ENCODE data around the gene MELTF. TPM values are rescaled to one million over a fixed set of nuclear protein-coding genes. Genes with fewer than 3 reads are reported as not detected.
A peak's percentile ranks its signal among the peaks of the same experiment; 100 is the strongest.

The MELTF gene
- total RNA-seq, 1 experiment from 2014 or later, result 0.07 TPM

DNA sequence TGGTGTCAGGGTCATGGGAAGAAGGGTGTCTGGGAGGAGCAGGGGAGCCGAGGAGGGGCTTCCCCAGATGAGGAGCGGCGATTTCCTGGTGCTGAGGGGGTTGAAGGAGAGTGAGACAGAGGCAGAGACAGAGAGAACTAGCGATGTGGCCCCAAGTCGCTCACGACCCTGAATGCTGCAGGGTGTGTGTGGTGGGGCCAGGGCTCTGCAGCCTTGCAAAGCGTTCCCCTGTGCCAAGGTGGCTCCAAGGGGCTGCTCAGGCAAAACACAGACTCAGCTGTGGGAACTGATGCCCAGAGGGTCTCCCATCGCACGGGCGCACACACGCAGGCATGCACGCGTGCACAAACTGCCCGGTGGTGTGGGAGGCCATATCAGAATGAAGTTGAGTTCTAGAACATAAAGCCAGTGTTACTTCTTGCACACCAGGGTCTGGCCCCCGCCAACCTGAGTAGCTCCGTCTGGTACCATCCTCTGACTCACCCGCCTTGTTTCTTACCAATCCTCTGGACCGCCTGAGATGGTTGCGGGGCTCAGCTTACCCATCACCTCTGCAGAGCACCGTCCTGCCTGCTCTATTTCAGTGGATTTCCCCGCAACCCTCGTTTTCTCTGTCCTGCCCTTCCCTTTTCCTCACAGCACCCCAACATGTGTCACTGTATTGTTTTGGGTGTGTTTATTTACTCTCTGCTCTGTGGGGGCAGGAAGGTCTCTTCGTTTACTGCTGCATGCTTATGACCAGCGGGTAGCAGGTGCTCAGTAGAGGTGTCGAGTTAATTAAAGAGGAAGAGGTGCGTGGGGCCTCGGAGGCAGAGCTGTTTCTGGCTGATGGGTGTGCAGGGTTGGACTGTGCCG is 4.5 kb downstream of the MELTF start:
- peak overlapping the region; percentile 90 for H3K4me2 ChIP-seq (ENCODE audit: low read depth, low read length, poor library complexity, severe bottlenecking)
- no peak overlapping the region for H3K4me3 ChIP-seq (ENCODE audit: low read length)
- no peak overlapping the region for H3K9ac ChIP-seq (ENCODE audit: low read length)
- no peak overlapping the region for H2AFZ ChIP-seq (ENCODE audit: low read length)
- no peaks in the 10 kb centered on the region for H3K9me2 ChIP-seq (replicated peaks; ENCODE audit: insufficient read depth, low read length)
- H3K4me1 ChIP-seq (ENCODE audit: low read length), result peaks cover 50% of the 10 kb centered on the region
- peaks cover 44% of the 10 kb centered on the region; the same call in 1 of the 2 replicates for H4K20me1 ChIP-seq (ENCODE audit: insufficient read depth, low read depth, low read length)
- H3K27ac ChIP-seq (ENCODE audit: low read length), result no peak overlapping the region
- H3K79me2 ChIP-seq (ENCODE audit: low read length), result no peaks in the 10 kb centered on the region
- no peaks in the 10 kb centered on the region for H3K36me3 ChIP-seq (ENCODE audit: insufficient read depth, low read length)
- no peaks in the 10 kb centered on the region for H3K9me3 ChIP-seq (ENCODE audit: low read length)
- H3K27me3 ChIP-seq (ENCODE audit: low read length), result no peaks in the 10 kb centered on the region
- DNase-seq, result no peak

DNA sequence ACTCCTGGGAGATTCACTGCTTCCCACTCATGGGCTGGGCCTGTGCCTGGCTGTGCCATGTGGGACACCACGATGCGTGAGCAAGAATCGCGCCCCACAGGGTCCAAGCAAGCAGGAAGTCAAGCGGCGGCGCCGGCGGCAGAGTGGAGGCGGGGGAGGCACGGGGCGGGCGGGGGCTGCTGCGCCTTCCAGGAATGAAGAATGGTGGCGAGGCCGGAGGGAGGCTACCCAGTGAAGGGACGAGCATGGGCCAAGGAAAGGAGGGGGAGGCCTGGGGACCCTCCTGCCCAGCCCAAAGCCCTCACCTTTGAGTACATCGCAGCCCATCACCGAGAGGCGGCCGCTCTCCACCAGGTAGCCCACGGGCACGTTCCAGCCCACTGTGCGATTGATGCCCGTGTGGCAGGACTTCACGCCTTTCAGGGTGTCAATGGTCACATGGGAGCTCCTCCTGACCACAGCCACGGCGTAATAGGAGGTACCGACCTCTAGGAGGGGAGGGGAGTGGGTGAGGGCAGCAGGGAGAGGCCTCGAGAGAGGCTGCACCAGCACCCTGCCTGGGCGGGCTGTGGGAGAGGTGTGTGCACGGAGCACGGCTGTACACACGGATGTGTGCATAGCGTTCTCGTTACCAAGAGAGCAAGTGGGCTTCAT is 5.5 kb downstream of the MELTF start:
- Histone ChIP-seq H3K4me2 (ENCODE audit: low read depth, low read length, poor library complexity, severe bottlenecking) (peak overlapping the region; percentile 90), H3K4me1 (ENCODE audit: low read length) (peaks cover 42% of the 10 kb centered on the region), H3K4me3 (ENCODE audit: low read length) (peak overlapping the region; percentile 67), H3K36me3 (ENCODE audit: insufficient read depth, low read length) (no peaks in the 10 kb centered on the region), H3K27ac (ENCODE audit: low read length) (no peak overlapping the region), H3K27me3 (ENCODE audit: low read length) (no peaks in the 10 kb centered on the region), H3K9me2 (replicated peaks; ENCODE audit: insufficient read depth, low read length) (no peaks in the 10 kb centered on the region), H3K9ac (ENCODE audit: low read length) (peak overlapping the region; percentile 54), H3K79me2 (ENCODE audit: low read length) (no peaks in the 10 kb centered on the region), H4K20me1 (ENCODE audit: insufficient read depth, low read depth, low read length) (peaks cover 44% of the 10 kb centered on the region; the same call in 1 of the 2 replicates), H3K9me3 (ENCODE audit: low read length) (no peaks in the 10 kb centered on the region), H2AFZ (ENCODE audit: low read length) (peak overlapping the region; percentile 6; the same call in 1 of the 2 replicates)
- DNase-seq, result peak; percentile 60

DNA sequence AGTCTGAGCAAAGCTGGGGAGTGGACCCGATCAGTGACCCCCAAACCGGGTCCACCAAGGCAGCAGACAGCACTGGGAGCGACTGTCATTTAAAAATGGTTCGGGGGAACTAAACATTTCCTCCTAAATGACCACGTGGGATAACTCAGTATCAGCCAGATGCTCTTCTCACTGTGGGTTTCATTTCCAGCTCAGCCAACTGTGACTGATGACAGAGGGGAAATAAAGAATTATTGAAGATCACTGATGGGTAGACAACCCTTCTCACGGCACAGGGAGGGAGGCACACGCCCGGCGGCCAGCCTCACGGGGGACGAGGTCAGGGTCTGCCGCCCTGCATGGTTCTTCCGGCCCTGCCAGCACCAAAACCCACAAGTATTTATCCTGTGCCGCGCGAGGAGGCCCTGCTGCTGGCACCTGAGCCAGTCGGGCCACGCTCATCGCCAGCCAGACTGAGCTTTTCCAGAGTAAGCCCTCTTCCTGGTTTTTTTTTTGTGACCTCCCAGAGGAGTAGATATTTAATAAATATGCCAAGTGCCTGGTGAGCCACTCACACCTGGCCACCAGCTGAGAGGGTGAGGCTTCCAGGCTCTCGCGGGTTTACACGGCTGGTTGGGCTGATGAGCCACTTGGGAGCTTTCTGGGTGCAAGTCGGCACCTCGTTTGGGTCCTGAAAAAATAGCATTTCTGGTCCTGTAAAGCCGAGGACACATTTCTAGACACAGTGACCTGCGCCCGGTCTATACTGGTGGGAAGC is 6.2 kb downstream of the MELTF start:
- Histone ChIP-seq H3K4me1 (ENCODE audit: low read length) (peaks cover 35% of the 10 kb centered on the region), H3K9me2 (replicated peaks; ENCODE audit: insufficient read depth, low read length) (no peaks in the 10 kb centered on the region), H3K79me2 (ENCODE audit: low read length) (no peaks in the 10 kb centered on the region), H3K36me3 (ENCODE audit: insufficient read depth, low read length) (no peaks in the 10 kb centered on the region), H2AFZ (ENCODE audit: low read length) (peak overlapping the region; percentile 6; the same call in 1 of the 2 replicates), H3K9ac (ENCODE audit: low read length) (peak overlapping the region; percentile 54), H4K20me1 (ENCODE audit: insufficient read depth, low read depth, low read length) (peaks cover 38% of the 10 kb centered on the region; the same call in 1 of the 2 replicates), H3K27me3 (ENCODE audit: low read length) (no peaks in the 10 kb centered on the region), H3K27ac (ENCODE audit: low read length) (peak overlapping the region; percentile 71), H3K4me2 (ENCODE audit: low read depth, low read length, poor library complexity, severe bottlenecking) (peak overlapping the region; percentile 90), H3K9me3 (ENCODE audit: low read length) (no peaks in the 10 kb centered on the region), H3K4me3 (ENCODE audit: low read length) (peak overlapping the region; percentile 67)
- DNase-seq, result peak; percentile 94

DNA sequence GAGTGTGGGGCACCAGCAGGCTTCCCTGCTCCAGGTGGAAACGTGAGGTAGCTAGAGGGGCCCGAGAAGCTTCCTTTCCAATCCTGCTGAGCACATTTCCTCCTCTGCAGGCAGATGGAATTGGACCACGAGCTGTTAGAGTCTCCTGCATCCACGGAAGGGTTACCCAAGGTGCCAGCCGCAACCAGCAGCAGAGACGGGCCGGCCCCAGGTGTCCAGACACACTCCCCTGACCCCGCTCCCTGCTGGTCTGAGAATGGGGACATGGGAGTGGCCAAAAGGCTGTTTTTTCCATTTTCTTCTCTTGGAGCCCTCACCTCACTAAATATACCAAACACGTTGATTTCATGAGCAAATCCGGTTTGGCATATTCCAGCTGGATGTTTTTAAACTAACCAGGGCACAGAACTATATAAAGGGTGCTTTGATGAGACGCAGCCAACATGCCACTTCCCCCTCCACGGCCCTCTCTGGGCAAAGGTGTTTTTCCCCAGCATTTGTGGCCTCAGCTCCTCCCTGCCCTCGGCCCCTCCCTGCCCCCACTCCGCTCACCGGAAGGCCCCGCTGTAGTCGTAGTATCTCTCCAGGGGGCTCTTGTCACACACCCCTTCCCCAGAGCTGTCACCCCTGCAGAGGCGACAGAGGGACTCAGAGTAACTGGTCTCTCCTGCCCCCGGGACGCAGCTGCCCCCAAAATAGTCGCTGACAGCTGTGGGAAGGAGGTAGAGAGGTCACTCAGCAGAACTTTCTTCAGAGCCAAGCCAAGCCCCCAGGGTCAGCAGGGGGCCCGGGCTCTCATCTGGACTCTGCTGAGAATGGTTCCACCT is 7.0 kb downstream of the MELTF start:
- Histone ChIP-seq H4K20me1 (ENCODE audit: insufficient read depth, low read depth, low read length) (peaks cover 33% of the 10 kb centered on the region; the same call in 1 of the 2 replicates), H2AFZ (ENCODE audit: low read length) (no peak overlapping the region), H3K4me1 (ENCODE audit: low read length) (peaks cover 34% of the 10 kb centered on the region), H3K9ac (ENCODE audit: low read length) (peak overlapping the region; percentile 54), H3K79me2 (ENCODE audit: low read length) (no peaks in the 10 kb centered on the region), H3K27me3 (ENCODE audit: low read length) (no peaks in the 10 kb centered on the region), H3K36me3 (ENCODE audit: insufficient read depth, low read length) (no peaks in the 10 kb centered on the region), H3K4me3 (ENCODE audit: low read length) (peak overlapping the region; percentile 67), H3K9me2 (replicated peaks; ENCODE audit: insufficient read depth, low read length) (no peaks in the 10 kb centered on the region), H3K4me2 (ENCODE audit: low read depth, low read length, poor library complexity, severe bottlenecking) (peak overlapping the region; percentile 90), H3K27ac (ENCODE audit: low read length) (peak overlapping the region; percentile 71), H3K9me3 (ENCODE audit: low read length) (no peaks in the 10 kb centered on the region)
- peak; percentile 63 for DNase-seq

DNA sequence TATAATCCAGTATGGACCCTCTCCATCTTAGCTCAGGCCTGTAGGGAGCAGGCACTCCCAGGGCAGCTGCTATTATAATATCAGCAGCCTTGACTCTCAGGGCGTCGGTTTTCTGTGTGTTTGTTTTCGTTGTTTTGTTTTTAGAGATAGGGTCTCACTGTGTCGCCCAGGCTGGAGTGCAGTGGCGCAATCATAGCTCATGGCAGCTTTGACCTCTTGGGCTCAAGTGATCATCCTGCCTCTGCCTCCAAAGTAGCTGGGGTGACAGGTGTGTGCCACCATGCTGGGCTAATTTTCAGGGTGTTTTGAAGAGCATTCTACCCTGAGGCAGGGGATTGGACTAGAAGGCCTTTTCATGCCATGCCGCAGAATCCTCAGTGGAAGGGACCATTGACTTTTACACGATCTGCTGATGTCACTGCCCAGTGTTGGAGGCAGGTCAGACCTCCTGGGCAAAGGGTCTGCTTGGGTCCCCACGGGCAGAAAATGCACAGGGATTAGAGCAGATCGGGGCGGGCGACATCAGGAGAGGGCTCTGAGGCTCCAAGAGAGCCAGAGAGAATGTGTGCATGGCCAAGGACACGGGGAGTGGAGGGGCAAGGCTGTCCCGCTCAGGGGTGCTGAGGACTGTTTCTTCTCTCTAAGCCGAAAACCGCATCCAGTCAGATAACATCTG is 7.8 kb downstream of the MELTF start:
- no peak overlapping the region for H3K4me2 ChIP-seq (ENCODE audit: low read depth, low read length, poor library complexity, severe bottlenecking)
- no peaks in the 10 kb centered on the region for H3K9me3 ChIP-seq (ENCODE audit: low read length)
- no peak overlapping the region for H2AFZ ChIP-seq (ENCODE audit: low read length)
- no peak overlapping the region for H3K4me3 ChIP-seq (ENCODE audit: low read length)
- H3K9ac ChIP-seq (ENCODE audit: low read length), result no peak overlapping the region
- H3K9me2 ChIP-seq (replicated peaks; ENCODE audit: insufficient read depth, low read length), result no peaks in the 10 kb centered on the region
- no peaks in the 10 kb centered on the region for H3K36me3 ChIP-seq (ENCODE audit: insufficient read depth, low read length)
- peaks cover 34% of the 10 kb centered on the region for H3K4me1 ChIP-seq (ENCODE audit: low read length)
- H3K79me2 ChIP-seq (ENCODE audit: low read length), result no peaks in the 10 kb centered on the region
- no peak overlapping the region for H3K27ac ChIP-seq (ENCODE audit: low read length)
- peaks cover 33% of the 10 kb centered on the region; the same call in 1 of the 2 replicates for H4K20me1 ChIP-seq (ENCODE audit: insufficient read depth, low read depth, low read length)
- no peak for DNase-seq
- H3K27me3 ChIP-seq (ENCODE audit: low read length), result no peaks in the 10 kb centered on the region

DNA sequence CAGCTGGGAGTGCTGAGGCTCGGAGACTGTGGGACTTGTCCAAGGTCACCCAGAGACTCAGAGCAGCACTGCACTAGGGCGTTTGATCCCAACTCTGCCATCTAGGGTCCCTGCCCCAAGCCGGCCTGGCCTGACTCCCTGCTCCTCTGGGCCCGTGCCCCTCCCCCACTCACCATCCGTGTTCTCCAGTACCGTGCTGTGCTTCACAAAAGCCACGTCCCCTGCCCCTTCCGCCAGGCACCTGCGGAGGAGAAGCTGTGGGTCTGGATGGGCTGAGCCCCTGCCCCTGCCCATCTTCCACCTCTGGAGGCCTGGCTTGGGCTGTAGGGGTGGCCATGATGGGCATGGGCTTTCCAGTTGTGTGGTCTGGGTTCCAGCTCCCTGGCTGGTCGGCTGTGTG is 8.4 kb downstream of the MELTF start:
- Histone ChIP-seq H3K27me3 (ENCODE audit: low read length) (no peaks in the 10 kb centered on the region), H4K20me1 (ENCODE audit: insufficient read depth, low read depth, low read length) (peaks cover 33% of the 10 kb centered on the region; the same call in 1 of the 2 replicates), H3K4me1 (ENCODE audit: low read length) (peaks cover 34% of the 10 kb centered on the region), H2AFZ (ENCODE audit: low read length) (no peak overlapping the region), H3K27ac (ENCODE audit: low read length) (no peak overlapping the region), H3K4me3 (ENCODE audit: low read length) (no peak overlapping the region), H3K9ac (ENCODE audit: low read length) (no peak overlapping the region), H3K4me2 (ENCODE audit: low read depth, low read length, poor library complexity, severe bottlenecking) (no peak overlapping the region), H3K9me3 (ENCODE audit: low read length) (no peaks in the 10 kb centered on the region), H3K36me3 (ENCODE audit: insufficient read depth, low read length) (no peaks in the 10 kb centered on the region), H3K9me2 (replicated peaks; ENCODE audit: insufficient read depth, low read length) (no peaks in the 10 kb centered on the region), H3K79me2 (ENCODE audit: low read length) (no peaks in the 10 kb centered on the region)
- DNase-seq, result no peak

DNA sequence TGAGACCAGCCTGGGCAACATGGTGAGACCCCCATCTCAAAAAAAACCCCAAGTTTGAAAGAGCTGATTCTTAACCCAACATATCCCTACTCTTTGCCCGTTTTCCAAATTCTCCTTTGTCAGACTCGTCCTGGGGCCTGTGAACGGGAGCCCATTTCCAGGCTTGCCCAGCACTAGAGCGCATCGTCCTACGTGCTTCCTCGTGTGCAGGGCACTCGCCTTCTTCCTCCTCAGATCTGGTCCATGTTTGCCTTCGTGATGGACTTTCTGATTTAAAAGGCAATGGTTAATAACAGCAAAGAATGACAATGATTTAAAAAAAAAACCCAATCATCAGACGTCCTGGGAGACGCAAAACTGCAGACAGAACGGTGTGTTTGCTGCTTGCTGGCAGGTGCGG is 10.1 kb downstream of the MELTF start:
- Histone ChIP-seq H3K9me2 (replicated peaks; ENCODE audit: insufficient read depth, low read length) (no peaks in the 10 kb centered on the region), H2AFZ (ENCODE audit: low read length) (no peak overlapping the region), H3K36me3 (ENCODE audit: insufficient read depth, low read length) (no peaks in the 10 kb centered on the region), H4K20me1 (ENCODE audit: insufficient read depth, low read depth, low read length) (peaks cover 18% of the 10 kb centered on the region; the same call in 1 of the 2 replicates), H3K9ac (ENCODE audit: low read length) (no peak overlapping the region), H3K4me1 (ENCODE audit: low read length) (peaks cover 31% of the 10 kb centered on the region), H3K27me3 (ENCODE audit: low read length) (no peaks in the 10 kb centered on the region), H3K79me2 (ENCODE audit: low read length) (no peaks in the 10 kb centered on the region), H3K4me2 (ENCODE audit: low read depth, low read length, poor library complexity, severe bottlenecking) (no peak overlapping the region), H3K4me3 (ENCODE audit: low read length) (no peak overlapping the region), H3K27ac (ENCODE audit: low read length) (no peak overlapping the region), H3K9me3 (ENCODE audit: low read length) (no peaks in the 10 kb centered on the region)
- no peak for DNase-seq
